ENCODE data around the gene PALLD.

DNA sequence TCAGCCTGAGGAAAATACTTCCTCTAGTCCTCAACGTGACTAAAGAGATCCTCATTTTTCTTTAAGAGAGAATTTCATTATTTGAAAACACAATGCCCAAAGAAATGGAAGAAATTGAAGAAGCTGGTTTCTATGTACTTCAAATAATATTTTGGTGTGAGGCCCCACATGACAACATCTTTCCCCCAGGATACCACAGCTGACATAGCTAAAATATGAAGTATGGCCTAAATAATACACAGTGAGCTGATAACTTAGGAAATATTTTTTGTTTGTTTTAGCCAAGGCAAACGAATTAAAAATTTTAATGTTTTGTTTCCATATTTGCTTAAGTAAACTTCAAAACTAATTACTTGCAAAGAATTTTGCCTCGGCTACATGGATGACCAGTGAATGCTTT is 364.0 kb downstream of the PALLD start:
- TF ChIP-seq, protein P1, sequence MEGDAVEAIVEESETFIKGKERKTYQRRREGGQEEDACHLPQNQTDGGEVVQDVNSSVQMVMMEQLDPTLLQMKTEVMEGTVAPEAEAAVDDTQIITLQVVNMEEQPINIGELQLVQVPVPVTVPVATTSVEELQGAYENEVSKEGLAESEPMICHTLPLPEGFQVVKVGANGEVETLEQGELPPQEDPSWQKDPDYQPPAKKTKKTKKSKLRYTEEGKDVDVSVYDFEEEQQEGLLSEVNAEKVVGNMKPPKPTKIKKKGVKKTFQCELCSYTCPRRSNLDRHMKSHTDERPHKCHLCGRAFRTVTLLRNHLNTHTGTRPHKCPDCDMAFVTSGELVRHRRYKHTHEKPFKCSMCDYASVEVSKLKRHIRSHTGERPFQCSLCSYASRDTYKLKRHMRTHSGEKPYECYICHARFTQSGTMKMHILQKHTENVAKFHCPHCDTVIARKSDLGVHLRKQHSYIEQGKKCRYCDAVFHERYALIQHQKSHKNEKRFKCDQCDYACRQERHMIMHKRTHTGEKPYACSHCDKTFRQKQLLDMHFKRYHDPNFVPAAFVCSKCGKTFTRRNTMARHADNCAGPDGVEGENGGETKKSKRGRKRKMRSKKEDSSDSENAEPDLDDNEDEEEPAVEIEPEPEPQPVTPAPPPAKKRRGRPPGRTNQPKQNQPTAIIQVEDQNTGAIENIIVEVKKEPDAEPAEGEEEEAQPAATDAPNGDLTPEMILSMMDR (IDR thresholded peaks at IDR 0.05), result no peak
- TF ChIP-seq EZH2phosphoT487 (IDR thresholded peaks at IDR 0.05) (no peak), EZH2 (IDR thresholded peaks at IDR 0.05) (no peak)
